Keratinocyte (primary cell): Measurements from ENCODE around the gene TLL1. TPM values are rescaled to one million over a fixed set of nuclear protein-coding genes. Genes with fewer than 3 reads are reported as not detected.

Experiments
- DNase-seq: peaks from one replicate; pipeline ENCODE4 v3.0.0-alpha.2; 2011; ENCODE audit warnings: low read depth, missing footprints, low spot score
- FAIRE-seq: peaks from 2 replicates; lab custom pipeline; 2011; peaks lifted over from hg19 to GRCh38; lab: Jason Lieb, UNC
- H2AFZ ChIP-seq: 2 replicates; pipeline ENCODE4 v1.6.0; 2012; ENCODE audit warnings: low read length, control low read depth, inconsistent platforms; ENCODE audit not compliant: control insufficient read depth
- H3K27ac ChIP-seq: 2 replicates; pipeline ENCODE4 v1.5.1; 2011; ENCODE audit warnings: low read length; ENCODE audit not compliant: control insufficient read depth, insufficient read depth
- H3K27me3 ChIP-seq: 3 replicates; pipeline ENCODE4 v1.6.0; 2011; ENCODE audit warnings: low read length; ENCODE audit not compliant: control insufficient read depth, insufficient read depth; ENCODE audit errors: extremely low read depth
- H3K36me3 ChIP-seq, 2 experiments: 2 replicates in 1 of 2; 3 replicates in 1 of 2; pipeline ENCODE4 v1.5.1; 2011; ENCODE audit warnings: low read length in 2 of 2, mild to moderate bottlenecking in 1 of 2; ENCODE audit not compliant: control insufficient read depth in 2 of 2, insufficient read depth in 2 of 2; ENCODE audit errors: extremely low read depth in 1 of 2
- H3K4me1 ChIP-seq: 3 replicates; pipeline ENCODE4 v1.5.1; 2011; ENCODE audit warnings: low read length; ENCODE audit not compliant: control insufficient read depth, insufficient read depth; ENCODE audit errors: extremely low read depth
- H3K4me2 ChIP-seq: 3 replicates; pipeline ENCODE4 v1.6.0; 2011; ENCODE audit warnings: low read depth, low read length; ENCODE audit not compliant: control insufficient read depth, insufficient read depth; ENCODE audit errors: extremely low read depth
- H3K4me3 ChIP-seq, 3 experiments: fragments of 200-600 bp in 1 of 3; sonication (generic) in 1 of 3; 2 replicates in 2 of 3; 3 replicates in 1 of 3; pipeline ENCODE4 v1.5.1; 2011 to 2016; ENCODE audit warnings: low read length in 3 of 3, mild to moderate bottlenecking in 3 of 3, control low read depth in 2 of 3, inconsistent platforms in 1 of 3, low read depth in 1 of 3, mixed read lengths in 1 of 3, mixed run types in 1 of 3, moderate library complexity in 1 of 3; ENCODE audit not compliant: control insufficient read depth in 2 of 3, insufficient read depth in 2 of 3; ENCODE audit errors: extremely low read depth in 1 of 3
- H3K79me2 ChIP-seq: 2 replicates; pipeline ENCODE4 v1.6.0; 2012; ENCODE audit warnings: low read length; ENCODE audit not compliant: control insufficient read depth, insufficient read depth
- H3K9ac ChIP-seq: 3 replicates; pipeline ENCODE4 v1.6.0; 2011; ENCODE audit warnings: low read length; ENCODE audit not compliant: control insufficient read depth, insufficient read depth; ENCODE audit errors: extremely low read depth
- H3K9me1 ChIP-seq: 3 replicates; pipeline ENCODE4 v1.6.0; 2011; ENCODE audit warnings: low read length; ENCODE audit not compliant: control insufficient read depth, insufficient read depth; ENCODE audit errors: extremely low read depth
- H3K9me3 ChIP-seq: 2 replicates; pipeline ENCODE4 v1.5.1; 2012; ENCODE audit warnings: low read depth, low read length; ENCODE audit not compliant: control insufficient read depth
- H4K20me1 ChIP-seq: 3 replicates; pipeline ENCODE4 v1.6.0; 2011; ENCODE audit warnings: low read length; ENCODE audit not compliant: control insufficient read depth, insufficient read depth; ENCODE audit errors: extremely low read depth
- CTCF ChIP-seq, 3 experiments: IDR thresholded peaks in 1 of 3; conservative IDR thresholded peaks in 1 of 3; optimal IDR thresholded peaks in 1 of 3; 2 replicates in 2 of 3; 3 replicates in 1 of 3; pipeline versions ENCODE3 to v1.5.1; 2011; ENCODE audit warnings: low read length in 3 of 3, mild to moderate bottlenecking in 3 of 3, moderate library complexity in 2 of 3, control low read depth in 1 of 3, inconsistent platforms in 1 of 3; ENCODE audit not compliant: insufficient read depth in 2 of 3; ENCODE audit errors: extremely low read depth in 1 of 3
- EZH2 ChIP-seq: IDR thresholded peaks from one replicate; pipeline ENCODE4 v1.6.1; 2012; ENCODE audit warnings: inconsistent platforms, mild to moderate bottlenecking, low read length, moderate library complexity
- dilution Hi-C: fragments of 300-500 bp; cut with MboI; formaldehyde crosslinking; loops from one replicate; pipeline ENCODE4 v1.7.0; 2020; ENCODE audit warnings: low sequenced_read_pairs; ENCODE audit not compliant: extremely low pct_ligation_motif_present
- polyA plus RNA-seq, 5 experiments: library from polyadenylated mRNA; depleted of rRNA in 3 of 5; stranded (reverse) in 3 of 5; stranded (forward) in 1 of 5; unstranded in 1 of 5; fragments of >200 nt; gene quantifications; 1 replicate in 1 of 5; 2 replicates in 3 of 5; 3 replicates in 1 of 5; pipeline versions ENCODE4 v1.2.1 to v1.2.3, GENCODE V29; 2011 to 2012; ENCODE audit warnings: missing spikeins in 2 of 5, low read depth in 1 of 5, low replicate concordance in 1 of 5

TLL1 gene
- polyA plus RNA-seq, 1 donor (not counting 4 experiments of a cell fraction or from before 2014, with no cell fraction given): 1.5 TPM

- Histone ChIP-seq H3K4me3 (no peak overlapping the region), H3K9ac (no peak overlapping the region), H3K4me1 (peaks cover 5% of the 10 kb centered on the region), H2AFZ (no peak overlapping the region), H3K9me1 (no peaks in the 10 kb centered on the region), H3K4me2 (no peak overlapping the region), H3K27ac (no peak overlapping the region), H3K79me2 (no peaks in the 10 kb centered on the region), H4K20me1 (no peaks in the 10 kb centered on the region), H3K9me3 (no peaks in the 10 kb centered on the region), H3K36me3 (no peaks in the 10 kb centered on the region), H3K27me3 (no peaks in the 10 kb centered on the region)
- no peak for TF ChIP-seq EZH2
- TF ChIP-seq CTCF (optimal IDR thresholded peaks at IDR 0.05 in 1 of 3, IDR thresholded peaks at IDR 0.05 in 1 of 3, conservative IDR thresholded peaks at IDR 0.05 in 1 of 3; ENCODE audit: extremely low read depth in 1 of 3, insufficient read depth in 2 of 3, low read length in 3 of 3): no peak
- no peak for FAIRE-seq
- DNase-seq: no peak
- dilution Hi-C loops: no loop called here
Observed at GRCh38 chr4:166128403-166128802, 255.4 kb downstream of the TLL1 start.

DNA sequence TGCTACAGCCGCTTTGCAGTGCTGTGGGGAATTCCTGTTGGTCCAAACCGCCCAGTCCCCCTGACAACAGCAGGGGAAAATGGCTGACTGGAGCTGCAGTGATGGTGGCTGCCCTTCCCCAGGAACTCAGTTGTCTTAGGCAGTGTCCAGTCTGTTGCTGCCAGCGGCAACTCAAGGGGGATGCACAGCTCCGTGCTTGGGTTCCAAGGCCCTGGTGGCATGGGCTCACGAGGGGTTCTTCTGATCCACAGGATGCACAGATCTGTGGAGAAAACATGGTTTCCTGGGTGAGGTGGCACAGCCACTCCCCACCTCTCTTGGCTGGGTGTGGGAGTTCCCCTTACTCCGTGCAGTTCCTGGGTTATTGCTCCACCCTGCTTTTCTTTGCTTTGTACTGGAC is 261.2 kb downstream of the TLL1 start:
- Histone ChIP-seq H3K4me3 (no peak overlapping the region), H3K9ac (no peak overlapping the region)
- dilution Hi-C loops: no loop called here

More for the DNA sequence above, 261.2 kb downstream of the TLL1 start:
- no peak overlapping the region for H3K4me2 ChIP-seq
- H3K79me2 ChIP-seq: no peaks in the 10 kb centered on the region
- no peak overlapping the region for H2AFZ ChIP-seq
- H3K36me3 ChIP-seq: no peaks in the 10 kb centered on the region
- H3K4me1 ChIP-seq: no peaks in the 10 kb centered on the region
- DNase-seq (no peak), FAIRE-seq (no peak)
- no peaks in the 10 kb centered on the region for H3K27me3 ChIP-seq
- no peaks in the 10 kb centered on the region for H3K9me3 ChIP-seq
- no peaks in the 10 kb centered on the region for H3K9me1 ChIP-seq
- TF ChIP-seq CTCF (optimal IDR thresholded peaks at IDR 0.05 in 1 of 3, IDR thresholded peaks at IDR 0.05 in 1 of 3, conservative IDR thresholded peaks at IDR 0.05 in 1 of 3; ENCODE audit: extremely low read depth in 1 of 3, insufficient read depth in 2 of 3, low read length in 3 of 3): no peak
- no peak for TF ChIP-seq EZH2
- no peak overlapping the region for H3K27ac ChIP-seq
- H4K20me1 ChIP-seq: no peaks in the 10 kb centered on the region
